ENCODE data around the gene RGMA.

DNA sequence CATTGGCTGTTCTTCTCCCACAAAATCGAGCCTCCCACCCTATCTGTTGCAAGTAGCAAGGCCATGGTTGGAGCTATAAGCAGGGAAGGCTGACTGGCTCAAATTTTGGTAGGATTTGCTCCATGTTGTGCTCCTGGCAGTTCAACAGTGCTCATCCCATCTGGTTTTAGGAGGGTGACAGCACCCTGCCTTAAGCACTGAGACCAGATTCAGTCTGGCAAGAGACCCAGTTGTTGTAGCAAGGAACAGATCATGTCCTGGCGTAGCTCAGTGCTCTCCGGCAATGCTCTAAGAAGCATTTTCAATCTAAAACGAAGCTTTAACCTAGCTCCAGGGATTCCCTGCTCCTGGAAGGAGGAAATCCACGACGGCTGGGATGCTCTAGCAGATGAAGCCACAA, 91.2 kb downstream of the RGMA start:
- TF ChIP-seq, protein P1, sequence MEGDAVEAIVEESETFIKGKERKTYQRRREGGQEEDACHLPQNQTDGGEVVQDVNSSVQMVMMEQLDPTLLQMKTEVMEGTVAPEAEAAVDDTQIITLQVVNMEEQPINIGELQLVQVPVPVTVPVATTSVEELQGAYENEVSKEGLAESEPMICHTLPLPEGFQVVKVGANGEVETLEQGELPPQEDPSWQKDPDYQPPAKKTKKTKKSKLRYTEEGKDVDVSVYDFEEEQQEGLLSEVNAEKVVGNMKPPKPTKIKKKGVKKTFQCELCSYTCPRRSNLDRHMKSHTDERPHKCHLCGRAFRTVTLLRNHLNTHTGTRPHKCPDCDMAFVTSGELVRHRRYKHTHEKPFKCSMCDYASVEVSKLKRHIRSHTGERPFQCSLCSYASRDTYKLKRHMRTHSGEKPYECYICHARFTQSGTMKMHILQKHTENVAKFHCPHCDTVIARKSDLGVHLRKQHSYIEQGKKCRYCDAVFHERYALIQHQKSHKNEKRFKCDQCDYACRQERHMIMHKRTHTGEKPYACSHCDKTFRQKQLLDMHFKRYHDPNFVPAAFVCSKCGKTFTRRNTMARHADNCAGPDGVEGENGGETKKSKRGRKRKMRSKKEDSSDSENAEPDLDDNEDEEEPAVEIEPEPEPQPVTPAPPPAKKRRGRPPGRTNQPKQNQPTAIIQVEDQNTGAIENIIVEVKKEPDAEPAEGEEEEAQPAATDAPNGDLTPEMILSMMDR (conservative IDR thresholded peaks at IDR 0.05; ENCODE audit: low read depth, low read length), result no peak
- no peak for TF ChIP-seq EZH2phosphoT487 (IDR thresholded peaks at IDR 0.05; ENCODE audit: borderline replicate concordance, low read length)
- TF ChIP-seq EZH2 (IDR thresholded peaks at IDR 0.05; ENCODE audit: low read length, unreplicated experiment), result no peak

Data from PC-3 (cell line).